HCEC 1CT (cell line): ENCODE measurements around the gene THSD4.

Experiments
- DNase-seq: peaks from one replicate; pipeline ENCODE4 v3.0.0-alpha.2; 2017

THSD4 gene

GRCh38 chr15:71603379-71603778 is 488.1 kb downstream of the THSD4 start:
- no peak for DNase-seq

GRCh38 chr15:71607383-71607782 is 492.1 kb downstream of the THSD4 start:
- no peak for DNase-seq

GRCh38 chr15:71610728-71611552 is 495.7 kb downstream of the THSD4 start:
- no peak for DNase-seq

- DNase-seq = no peak
Measured at GRCh38 chr15:71611553-71612396, 496.5 kb downstream of the THSD4 start.

GRCh38 chr15:71612397-71612722 is 497.1 kb downstream of the THSD4 start:
- DNase-seq = no peak

GRCh38 chr15:71612869-71613268 is 497.6 kb downstream of the THSD4 start:
- no peak for DNase-seq

GRCh38 chr15:71623111-71623510 is 507.8 kb downstream of the THSD4 start:
- no peak for DNase-seq

- no peak for DNase-seq
Measured at GRCh38 chr15:71626596-71627088, 511.4 kb downstream of the THSD4 start.

GRCh38 chr15:71627188-71627587 is 511.9 kb downstream of the THSD4 start:
- DNase-seq = no peak

- no peak for DNase-seq
Measured at GRCh38 chr15:71627604-71628003, 512.3 kb downstream of the THSD4 start.

- no peak for DNase-seq
Measured at GRCh38 chr15:71628988-71629770, 513.9 kb downstream of the THSD4 start.

GRCh38 chr15:71629781-71630474 is 514.7 kb downstream of the THSD4 start:
- DNase-seq = no peak

- no peak for DNase-seq
Measured at GRCh38 chr15:71630475-71630809, 515.2 kb downstream of the THSD4 start.

GRCh38 chr15:71632576-71633195 is 517.4 kb downstream of the THSD4 start:
- no peak for DNase-seq

- DNase-seq = no peak
Measured at GRCh38 chr15:71634820-71635560, 519.7 kb downstream of the THSD4 start.

- no peak for DNase-seq
Measured at GRCh38 chr15:71635735-71636134, 520.5 kb downstream of the THSD4 start.

- no peak for DNase-seq
Measured at GRCh38 chr15:71638876-71639275, 523.6 kb downstream of the THSD4 start.

GRCh38 chr15:71639471-71639870 is 524.2 kb downstream of the THSD4 start:
- peak; percentile 48 for DNase-seq

- DNase-seq = no peak
Measured at GRCh38 chr15:71643918-71644317, 528.6 kb downstream of the THSD4 start.

- no peak for DNase-seq
Measured at GRCh38 chr15:71646767-71647486, 531.7 kb downstream of the THSD4 start.

- no peak for DNase-seq
Measured at GRCh38 chr15:71647487-71647808, 532.2 kb downstream of the THSD4 start.
